ENCODE data around the gene TAOK1. TPM values are rescaled to one million over a fixed set of nuclear protein-coding genes. Genes with fewer than 3 reads are reported as not detected.
A peak's percentile ranks its signal among the peaks of the same experiment; 100 is the strongest.

TAOK1 gene
- total and polyA plus RNA-seq, 2 donors (not counting 1 experiment from before 2014, with no cell fraction given), result 9.8 to 80.7 TPM

DNA sequence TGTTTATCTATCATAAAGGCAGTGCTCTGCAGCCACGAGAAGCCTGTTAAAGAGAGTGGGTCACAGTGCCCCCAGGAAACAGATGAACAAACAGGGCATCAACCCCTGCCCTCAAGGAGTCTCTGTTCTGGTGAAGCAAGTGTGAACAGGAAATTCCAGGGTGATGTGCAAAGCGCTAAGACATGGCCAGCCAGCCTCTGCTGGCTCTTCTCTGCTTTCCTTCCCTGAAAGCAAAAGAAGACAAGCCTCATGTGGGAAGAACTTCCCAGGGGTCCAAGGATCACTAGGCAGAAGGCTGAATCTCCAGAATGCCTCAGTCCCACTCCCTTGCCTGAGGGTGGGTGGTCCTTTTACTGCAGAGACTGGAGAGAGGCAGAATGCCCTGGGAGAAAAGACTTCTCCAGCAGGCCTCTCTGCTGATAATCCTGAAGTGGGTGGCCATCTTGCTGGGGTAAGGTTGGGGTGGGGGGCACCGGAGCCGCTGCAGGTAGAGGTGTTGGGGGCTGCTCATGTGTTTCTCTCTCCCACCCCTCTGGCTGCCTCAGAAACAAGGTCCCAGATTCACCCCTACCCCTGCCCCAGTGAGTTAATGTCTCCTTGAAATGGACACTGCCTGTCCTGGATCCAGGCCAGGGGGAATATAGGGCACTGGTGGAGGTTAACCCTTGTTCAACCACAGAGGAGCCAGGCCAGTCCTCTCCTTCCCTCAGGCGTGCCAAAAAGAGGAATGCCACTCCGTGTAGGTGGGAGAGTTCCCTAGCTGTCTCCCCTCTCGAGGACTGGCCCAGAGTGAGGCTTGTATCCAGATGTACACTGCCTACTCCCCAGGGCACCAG is 205.2 kb downstream of the TAOK1 start:
- no peak overlapping the region for H3K9ac ChIP-seq (ENCODE audit: low read length)
- intact Hi-C loops (cut with micrococcal nuclease), result no loop called here
- H2AFZ ChIP-seq (ENCODE audit: insufficient read depth, low read depth, low read length, poor library complexity, severe bottlenecking), result no peak overlapping the region
- peaks cover 31 to 35% of the 10 kb centered on the region in 2 donors for H3K4me1 ChIP-seq (ENCODE audit: control insufficient read depth in 2 of 2, insufficient read depth in 2 of 2, low read length in 2 of 2)
- no peak overlapping the region for H3K27ac ChIP-seq (ENCODE audit: low read length in 2 of 2)
- no peaks in the 10 kb centered on the region for H3K27me3 Mint-ChIP-seq
- no peak overlapping the region for H3K27ac Mint-ChIP-seq
- ATAC-seq (ENCODE audit: low read depth), result no peak
- no peaks in the 10 kb centered on the region for H4K20me1 ChIP-seq (ENCODE audit: control insufficient read depth, insufficient read depth, low read length, poor library complexity, severe bottlenecking)
- WGBS (ENCODE audit: insufficient coverage), result 96% methylated on average over 4 of the region's 7 CpGs
- peaks cover 33% of the 10 kb centered on the region for H3K4me1 Mint-ChIP-seq
- H3K36me3 ChIP-seq (replicated peaks in 1 of 2; ENCODE audit: control extremely low read depth in 1 of 2, control insufficient read depth in 1 of 2, extremely low read depth in 1 of 2, insufficient read depth in 2 of 2, low read length in 1 of 2), result no peaks in the 10 kb centered on the region
- H3K79me2 ChIP-seq (ENCODE audit: control insufficient read depth, insufficient read depth, low read length), result peaks cover 2% of the 10 kb centered on the region
- H3K4me3 Mint-ChIP-seq, result peak overlapping the region; percentile 74
- TF ChIP-seq, protein P1, sequence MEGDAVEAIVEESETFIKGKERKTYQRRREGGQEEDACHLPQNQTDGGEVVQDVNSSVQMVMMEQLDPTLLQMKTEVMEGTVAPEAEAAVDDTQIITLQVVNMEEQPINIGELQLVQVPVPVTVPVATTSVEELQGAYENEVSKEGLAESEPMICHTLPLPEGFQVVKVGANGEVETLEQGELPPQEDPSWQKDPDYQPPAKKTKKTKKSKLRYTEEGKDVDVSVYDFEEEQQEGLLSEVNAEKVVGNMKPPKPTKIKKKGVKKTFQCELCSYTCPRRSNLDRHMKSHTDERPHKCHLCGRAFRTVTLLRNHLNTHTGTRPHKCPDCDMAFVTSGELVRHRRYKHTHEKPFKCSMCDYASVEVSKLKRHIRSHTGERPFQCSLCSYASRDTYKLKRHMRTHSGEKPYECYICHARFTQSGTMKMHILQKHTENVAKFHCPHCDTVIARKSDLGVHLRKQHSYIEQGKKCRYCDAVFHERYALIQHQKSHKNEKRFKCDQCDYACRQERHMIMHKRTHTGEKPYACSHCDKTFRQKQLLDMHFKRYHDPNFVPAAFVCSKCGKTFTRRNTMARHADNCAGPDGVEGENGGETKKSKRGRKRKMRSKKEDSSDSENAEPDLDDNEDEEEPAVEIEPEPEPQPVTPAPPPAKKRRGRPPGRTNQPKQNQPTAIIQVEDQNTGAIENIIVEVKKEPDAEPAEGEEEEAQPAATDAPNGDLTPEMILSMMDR (IDR thresholded peaks at IDR 0.05), result no peak
- no peak for TF ChIP-seq EZH2 (IDR thresholded peaks at IDR 0.05; ENCODE audit: borderline replicate concordance, insufficient read depth, low read depth, low read length, poor library complexity, severe bottlenecking)
- H3K27me3 ChIP-seq (replicated peaks in 1 of 4; ENCODE audit: control extremely low read depth in 1 of 4, control insufficient read depth in 3 of 4, insufficient read depth in 4 of 4, low read length in 3 of 4), result peaks cover 0 to 7% (median 2%) of the 10 kb centered on the region in 4 experiments
- no peaks in the 10 kb centered on the region for H3K9me3 Mint-ChIP-seq (ENCODE audit: insufficient read depth)
- DNase-seq, result no peak
- POLR2A ChIA-PET, result no interaction called here
- peaks cover 0 to 2% (median 0%) of the 10 kb centered on the region in 3 donors for H3K9me3 ChIP-seq (ENCODE audit: control extremely low read depth in 1 of 3, control insufficient read depth in 2 of 3, insufficient read depth in 1 of 3, low read length in 2 of 3)
- CTCF ChIA-PET, result interaction anchor here (1.0 to 1.5 kb wide), 4 partner anchors 18 to 25 kb away, joined by 3 to 4 read pairs (median 4); no protein-coding TSS in a partner anchor
- H3K4me2 ChIP-seq (replicated peaks; ENCODE audit: low read depth, low read length, poor library complexity, severe bottlenecking), result no peak overlapping the region
- H3K4me3 ChIP-seq (ENCODE audit: control extremely low read depth in 1 of 5, extremely low read depth in 1 of 5, insufficient read depth in 1 of 5, low read depth in 2 of 5, low read length in 4 of 5), result no peak overlapping the region

Data from B cell (primary cell).